GM12874 (cell line): ENCODE results near the gene LCE2D.

Source experiments
- TF ChIP-seq, protein P1 (sequence below): IDR thresholded peaks from 2 replicates; pipeline ENCODE4 v1.5.1; 2011; ENCODE audit warnings: low read depth, mild to moderate bottlenecking, control low read depth, low read length, moderate library complexity; ENCODE audit not compliant: insufficient read depth

The LCE2D gene

GRCh38 chr1:152697701-152698600 is 34.8 kb downstream of the LCE2D start, which contains the start of gene LCE2A:
LCE2A (plus strand) TSS chr1:152698345; CDS start chr1:152698902, 557 bp downstream.
- TF ChIP-seq, protein P1, sequence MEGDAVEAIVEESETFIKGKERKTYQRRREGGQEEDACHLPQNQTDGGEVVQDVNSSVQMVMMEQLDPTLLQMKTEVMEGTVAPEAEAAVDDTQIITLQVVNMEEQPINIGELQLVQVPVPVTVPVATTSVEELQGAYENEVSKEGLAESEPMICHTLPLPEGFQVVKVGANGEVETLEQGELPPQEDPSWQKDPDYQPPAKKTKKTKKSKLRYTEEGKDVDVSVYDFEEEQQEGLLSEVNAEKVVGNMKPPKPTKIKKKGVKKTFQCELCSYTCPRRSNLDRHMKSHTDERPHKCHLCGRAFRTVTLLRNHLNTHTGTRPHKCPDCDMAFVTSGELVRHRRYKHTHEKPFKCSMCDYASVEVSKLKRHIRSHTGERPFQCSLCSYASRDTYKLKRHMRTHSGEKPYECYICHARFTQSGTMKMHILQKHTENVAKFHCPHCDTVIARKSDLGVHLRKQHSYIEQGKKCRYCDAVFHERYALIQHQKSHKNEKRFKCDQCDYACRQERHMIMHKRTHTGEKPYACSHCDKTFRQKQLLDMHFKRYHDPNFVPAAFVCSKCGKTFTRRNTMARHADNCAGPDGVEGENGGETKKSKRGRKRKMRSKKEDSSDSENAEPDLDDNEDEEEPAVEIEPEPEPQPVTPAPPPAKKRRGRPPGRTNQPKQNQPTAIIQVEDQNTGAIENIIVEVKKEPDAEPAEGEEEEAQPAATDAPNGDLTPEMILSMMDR, result no peak

GRCh38 chr1:152699746-152700145 is 36.6 kb downstream of the LCE2D start:
- TF ChIP-seq, protein P1, result no peak

- TF ChIP-seq, protein P1, result no peak
Observed at GRCh38 chr1:152707860-152708259, 44.7 kb downstream of the LCE2D start, which contains the start of gene LCE4A. LCE4A (plus strand) TSS chr1:152708160; CDS start chr1:152709076, 916 bp downstream.
